K562 (cell line): ENCODE results near the gene CACNA1I. TPM values are rescaled to one million over a fixed set of nuclear protein-coding genes. Genes with fewer than 3 reads are reported as not detected.

ENCODE experiments used
- ARID3A ChIP-seq: IDR thresholded peaks from 2 replicates; pipeline ENCODE4 v1.6.1; 2012; ENCODE audit warnings: low read depth, low read length, improper control_type of control experiment, borderline replicate concordance
- BCOR ChIP-seq: fragments of 450-650 bp; IDR thresholded peaks from 2 replicates; pipeline ENCODE4 v1.6.1; 2016
- BHLHE40 ChIP-seq: IDR thresholded peaks from 2 replicates; pipeline ENCODE4 v1.6.1; 2011; ENCODE audit warnings: low read length, improper control_type of control experiment
- CBFA2T3 ChIP-seq: fragments of 450-650 bp; IDR thresholded peaks from 2 replicates; pipeline ENCODE4 v1.6.1; 2017
- CEBPB ChIP-seq: fragments of 450-650 bp; IDR thresholded peaks from 2 replicates; pipeline ENCODE4 v1.6.1; 2016; ENCODE audit warnings: missing genetic modification characterization, missing compliant biosample characterization
- ETV5 ChIP-seq: sonication (generic); formaldehyde crosslinking; IDR thresholded peaks from 2 replicates; pipeline ENCODE4 v1.4.0; 2020; ENCODE audit warnings: low read depth, mild to moderate bottlenecking, missing genetic modification reagents
- MAX ChIP-seq: sonication (generic); formaldehyde crosslinking; IDR thresholded peaks from 2 replicates; pipeline ENCODE4 v1.9.0; 2022; ENCODE audit warnings: mild to moderate bottlenecking, missing genetic modification reagents
- NFXL1 ChIP-seq: fragments of 450-650 bp; formaldehyde crosslinking; IDR thresholded peaks from 2 replicates; pipeline ENCODE4 v1.4.0; 2021; ENCODE audit warnings: mild to moderate bottlenecking
- PHF20 ChIP-seq: fragments of 450-650 bp; IDR thresholded peaks from 2 replicates; pipeline ENCODE4 v1.6.1; 2018; ENCODE audit not compliant: partially characterized antibody
- PHTF2 ChIP-seq: fragments of 250-450 bp; sonication (Bioruptor Pico); IDR thresholded peaks from 2 replicates; pipeline ENCODE4 v1.5.0; 2021; ENCODE audit warnings: mild to moderate bottlenecking
- RBM15 ChIP-seq: fragments of 200-400 bp; formaldehyde crosslinking; IDR thresholded peaks from 2 replicates; pipeline ENCODE4 v1.6.1; 2018; ENCODE audit warnings: mild to moderate bottlenecking, low read length, moderate library complexity; ENCODE audit not compliant: insufficient read depth
- RBM25 ChIP-seq: fragments of 200-400 bp; formaldehyde crosslinking; IDR thresholded peaks from 2 replicates; pipeline ENCODE4 v1.6.1; 2018; ENCODE audit warnings: low read length, low read depth, moderate library complexity; ENCODE audit not compliant: severe bottlenecking
- USF2 ChIP-seq: sonication (generic); formaldehyde crosslinking; IDR thresholded peaks from 2 replicates; pipeline ENCODE4 v1.5.0; 2020; ENCODE audit warnings: missing genetic modification reagents
- YY1 ChIP-seq, 3 experiments: IDR thresholded peaks; 2 replicates each; pipeline ENCODE4 v1.6.1; 2011; ENCODE audit warnings: low read length in 2 of 3, mild to moderate bottlenecking in 2 of 3, moderate library complexity in 2 of 3, borderline replicate concordance in 1 of 3, control low read depth in 1 of 3, low read depth in 1 of 3; ENCODE audit not compliant: insufficient read depth in 3 of 3, insufficient replicate concordance in 2 of 3, control insufficient read depth in 1 of 3, insufficient read length in 1 of 3; ENCODE audit errors: extremely low read depth in 1 of 3
- ZNF639 ChIP-seq, 2 experiments: fragments of 200-800 bp in 1 of 2; sonication (Bioruptor generic) in 1 of 2; sonication (generic) in 1 of 2; formaldehyde crosslinking in 1 of 2; IDR thresholded peaks in 1 of 2; conservative IDR thresholded peaks in 1 of 2; 2 replicates each; pipeline versions ENCODE4 v1.5.0 to v1.6.1; 2016 to 2020; ENCODE audit warnings: missing compliant biosample characterization in 1 of 2, missing genetic modification characterization in 1 of 2, missing genetic modification reagents in 1 of 2
- ZNF696 ChIP-seq: fragments of 250-450 bp; sonication (Bioruptor Pico); conservative IDR thresholded peaks from 2 replicates; pipeline ENCODE4 v1.4.0; 2020; ENCODE audit warnings: mild to moderate bottlenecking, moderate library complexity
- ZNF76 ChIP-seq: fragments of 250-450 bp; sonication (Bioruptor Pico); IDR thresholded peaks from 2 replicates; pipeline ENCODE4 v1.4.0; 2020; ENCODE audit warnings: mild to moderate bottlenecking, moderate library complexity, borderline replicate concordance
- polyA plus RNA-seq, 8 experiments: library from polyadenylated mRNA; depleted of rRNA in 4 of 8; stranded (reverse) in 5 of 8; unstranded in 3 of 8; fragments of >200 nt; fragmentation: Nextera tagmentation in 2 of 8; fragmentation: Illumina TruSeq in 1 of 8; extraction: Ambion mirVana in 2 of 8; extraction: Trizol in 1 of 8; gene quantifications; 2 replicates each; pipeline versions ENCODE4 v1.2.1 to v1.2.3, GENCODE V29; 2011 to 2014; ENCODE audit warnings: inconsistent platforms in 1 of 8, missing spikeins in 1 of 8
- total RNA-seq, 7 experiments: library from RNA; depleted of rRNA in 6 of 7; stranded (reverse); fragments of >200 nt in 6 of 7; fragmentation: Illumina TruSeq in 2 of 7; extraction: Trizol in 2 of 7; gene quantifications; 2 replicates each; pipeline versions ENCODE4 v1.2.1 to v1.2.3, GENCODE V29; 2011 to 2021; ENCODE audit warnings: low replicate concordance in 1 of 7

Gene CACNA1I
- total and polyA plus RNA-seq, 9 of the 15 experiments (the other 6 are each of a cell fraction or from before 2014, with no cell fraction given): 0.01 to 0.79 (median 0.32) TPM; not detected in 1

- TF ChIP-seq ZNF76 (CRISPR knock-in tag) (no peak), BHLHE40 (no peak), ZNF639 (CRISPR knock-in tag; conservative IDR thresholded peaks at IDR 0.05 in 1 of 2, IDR thresholded peaks at IDR 0.05 in 1 of 2) (no peak), ETV5 (CRISPR knock-in tag) (no peak), RBM25 (peak; percentile 51), NFXL1 (CRISPR knock-in tag) (no peak), ARID3A (no peak), USF2 (CRISPR knock-in tag) (no peak), PHF20 (no peak), CEBPB (no peak), MAX (peak; percentile 80), RBM15 (no peak), YY1 (IDR thresholded peaks at IDR 0.05; ENCODE audit: borderline replicate concordance in 1 of 3, control insufficient read depth in 1 of 3, extremely low read depth in 1 of 3, insufficient read depth in 3 of 3, insufficient read length in 1 of 3, insufficient replicate concordance in 2 of 3, low read depth in 1 of 3, low read length in 2 of 3) (no peak), BCOR (peak; percentile 27; the same call in 1 of the 2 replicates), ZNF696 (no peak), CBFA2T3 (peak; percentile 3; the same call in 1 of the 2 replicates), PHTF2 (CRISPR knock-in tag) (no peak)
Measured at GRCh38 chr22:39598017-39598965, 27.7 kb downstream of the CACNA1I start (continued).
